Fibroblast of the aortic adventitia (primary cell): ENCODE measurements around the gene FAM222B. TPM values are rescaled to one million over a fixed set of nuclear protein-coding genes. Genes with fewer than 3 reads are reported as not detected.

Source experiments
- DNase-seq: peaks from one replicate; pipeline ENCODE4 v3.0.0-alpha.2; 2010; ENCODE audit warnings: low read depth
- H3K4me3 ChIP-seq: 2 replicates; pipeline ENCODE4 v1.5.1; 2011; ENCODE audit warnings: low read depth, mild to moderate bottlenecking, control low read depth, low read length, moderate library complexity
- CTCF ChIP-seq: IDR thresholded peaks from 2 replicates; pipeline ENCODE4 v1.5.1; 2011; ENCODE audit warnings: mild to moderate bottlenecking, low read length, control low read depth, inconsistent platforms; ENCODE audit not compliant: insufficient read depth
- total RNA-seq: library from RNA; depleted of rRNA; stranded (reverse); fragments of >200 nt; gene quantifications from 2 replicates; pipeline ENCODE4 v1.2.3, GENCODE V29; 2012; ENCODE audit warnings: low replicate concordance

The FAM222B gene, protein sequence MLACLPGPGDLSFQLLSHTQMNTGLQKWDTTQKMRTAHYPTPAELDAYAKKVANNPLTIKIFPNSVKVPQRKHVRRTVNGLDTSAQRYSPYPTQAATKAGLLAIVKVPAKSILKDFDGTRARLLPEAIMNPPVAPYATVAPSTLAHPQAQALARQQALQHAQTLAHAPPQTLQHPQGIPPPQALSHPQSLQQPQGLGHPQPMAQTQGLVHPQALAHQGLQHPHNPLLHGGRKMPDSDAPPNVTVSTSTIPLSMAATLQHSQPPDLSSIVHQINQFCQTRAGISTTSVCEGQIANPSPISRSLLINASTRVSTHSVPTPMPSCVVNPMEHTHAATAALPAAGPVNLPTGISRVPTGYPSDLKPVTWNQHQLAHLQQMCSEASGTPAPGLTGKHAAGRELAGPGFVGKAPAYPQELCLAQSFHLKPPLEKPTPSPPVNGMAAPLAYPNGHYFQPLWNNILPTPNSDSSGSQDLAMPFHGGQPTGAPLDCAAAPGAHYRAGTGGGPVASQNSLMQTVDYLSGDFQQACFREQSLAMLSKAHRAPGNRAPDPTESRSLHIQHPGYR
- 1.6 and 7.0 TPM in 2 replicates for total RNA-seq

DNA sequence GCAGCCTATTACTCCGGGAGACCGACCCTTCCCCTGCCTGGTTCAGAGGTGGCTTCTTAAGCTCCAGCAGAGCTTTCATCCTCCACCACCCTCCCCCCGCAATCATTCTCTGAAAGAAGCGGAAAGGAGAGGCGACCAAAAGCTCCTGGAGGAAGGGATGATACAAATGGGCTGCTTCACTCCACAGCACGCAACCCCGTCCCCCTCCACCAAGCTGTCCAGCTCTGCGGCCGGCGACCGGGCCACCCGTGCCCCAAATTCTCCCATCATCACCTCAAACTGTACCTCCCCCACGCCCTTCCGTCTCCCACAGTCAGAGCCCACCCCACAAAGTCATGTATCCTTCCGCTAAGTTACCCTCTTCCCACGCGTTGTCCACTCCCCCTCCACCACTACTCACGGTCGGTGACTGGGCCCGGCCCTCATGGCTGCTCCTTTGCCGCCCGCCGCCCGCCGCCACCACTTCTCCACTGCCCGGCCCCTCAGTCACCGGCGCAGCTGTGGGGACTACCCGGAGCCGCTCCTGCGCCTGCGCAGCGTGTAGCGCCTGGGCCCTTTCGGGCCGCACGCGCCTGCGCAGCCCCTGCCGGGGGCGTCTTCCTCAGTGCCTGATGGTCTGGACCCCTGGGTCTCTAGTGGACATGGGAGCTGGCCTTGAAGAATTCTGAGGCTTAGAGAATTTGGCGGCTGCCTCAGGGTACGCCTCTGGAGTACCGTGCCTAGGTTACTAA lies at the start of gene FAM222B:
Gene FAM222B, minus strand, starts transcription at position 509 of the 731 bp plus-strand sequence. CDS start 76,123 bp downstream, outside the sequence.
- H3K4me3 ChIP-seq: peak within 1 kb of the TSS; percentile 95
- no peak for TF ChIP-seq CTCF
- DNase-seq: peak; percentile 78

GRCh38 chr17:28892024-28892423 lies 49.4 kb upstream of the FAM222B start:
- DNase-seq: no peak
- TF ChIP-seq CTCF: no peak
- H3K4me3 ChIP-seq: no peak overlapping the region

- no peak overlapping the region for H3K4me3 ChIP-seq
- DNase-seq: no peak
- TF ChIP-seq CTCF: no peak
Observed at GRCh38 chr17:28891201-28891600, 48.6 kb upstream of the FAM222B start.

- TF ChIP-seq CTCF: no peak
- peak; percentile 9 for DNase-seq
- no peak overlapping the region for H3K4me3 ChIP-seq
Observed at GRCh38 chr17:28889996-28890395, 47.4 kb upstream of the FAM222B start.

DNA sequence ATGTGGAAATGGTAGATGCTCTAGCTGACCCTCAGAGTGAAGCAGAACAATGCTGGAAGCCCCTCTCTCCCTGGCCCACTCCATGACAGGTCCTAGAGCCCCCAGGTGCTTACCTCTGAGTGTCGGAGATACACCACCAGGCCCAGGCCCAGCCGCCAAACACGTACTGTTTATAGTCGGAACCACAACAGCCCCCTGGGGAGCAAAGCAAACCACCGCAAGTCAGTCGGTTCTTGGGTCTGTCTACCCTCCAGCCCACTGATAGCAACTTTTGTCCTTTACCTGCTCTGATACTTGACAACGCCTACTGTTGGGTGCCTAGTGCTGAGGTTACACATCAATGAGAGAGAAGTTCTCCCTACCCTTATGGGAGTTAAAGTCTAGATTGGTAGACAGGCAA lies 46.2 kb upstream of the FAM222B start:
- H3K4me3 ChIP-seq: no peak overlapping the region
- no peak for TF ChIP-seq CTCF
- no peak for DNase-seq

DNA sequence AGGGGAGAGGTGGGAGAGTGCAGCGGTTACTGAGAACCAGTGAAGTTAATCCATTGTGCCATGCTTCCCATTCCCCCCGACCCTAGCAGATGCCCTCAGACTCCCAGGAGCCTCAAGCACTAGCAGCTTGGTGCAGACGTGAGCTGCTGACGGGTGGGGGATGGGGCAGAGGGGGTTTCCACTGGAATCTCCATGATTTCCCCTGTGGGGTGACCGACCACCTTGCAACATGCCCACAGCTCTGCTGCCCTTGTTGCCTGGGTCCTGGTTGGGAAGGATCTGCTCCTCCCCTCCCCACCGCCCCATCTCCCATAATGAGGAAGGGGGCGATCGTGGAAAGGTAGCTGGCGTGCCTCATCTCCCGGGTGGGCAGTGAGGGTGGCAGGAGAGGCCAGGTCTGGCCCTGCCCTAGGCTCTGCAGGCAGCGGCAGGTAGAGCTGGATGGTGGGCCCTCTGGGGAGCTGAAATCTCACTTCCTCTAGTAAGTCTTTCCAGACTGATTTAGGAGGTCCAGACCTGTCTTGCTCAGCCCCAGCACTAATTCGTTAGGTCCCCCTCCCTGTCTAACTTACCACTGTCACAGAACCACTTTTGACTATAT lies 45.4 kb upstream of the FAM222B start:
- no peak overlapping the region for H3K4me3 ChIP-seq
- TF ChIP-seq CTCF: no peak
- no peak for DNase-seq
